WTC11 (cell line): ENCODE data around the gene NANOG. TPM values are rescaled to one million over a fixed set of nuclear protein-coding genes. Genes with fewer than 3 reads are reported as not detected.

ENCODE experiments used
- ATAC-seq: fragments of 200-7000 bp; cut with Tn5 transposase; 2 replicates; pipeline ENCODE4 v1.10.0; 2021; ENCODE audit warnings: mild to moderate bottlenecking, moderate library complexity
- CTCF ChIA-PET: fragments of 300-600 bp; sonication (Branson Sonifier 250); formaldehyde crosslinking; loops from one replicate; lab custom pipeline; 2021; ENCODE audit warnings: antibody characterized with exemption; lab: Charles Lee
- POLR2A ChIA-PET: fragments of 350-600 bp; sonication (Branson Sonifier 250); formaldehyde crosslinking; loops from one replicate; lab custom pipeline; 2021; ENCODE audit warnings: antibody characterized with exemption; lab: Charles Lee
- DNase-seq: peaks from one replicate; pipeline ENCODE4 v3.0.0; 2021; ENCODE audit warnings: low spot score
- H3K27ac Mint-ChIP-seq: 2 replicates; pipeline ENCODE4 v1.8.0; 2021; ENCODE audit warnings: mixed read lengths
- H3K27me3 Mint-ChIP-seq: 2 replicates; pipeline ENCODE4 v1.8.0; 2021; ENCODE audit warnings: low read depth, mild to moderate bottlenecking, moderate library complexity, mixed read lengths
- H3K36me3 Mint-ChIP-seq: 2 replicates; pipeline ENCODE4 v1.8.0; 2021; ENCODE audit warnings: mixed read lengths
- H3K4me1 Mint-ChIP-seq: 2 replicates; pipeline ENCODE4 v1.8.0; 2022; ENCODE audit warnings: mixed read lengths
- H3K4me3 Mint-ChIP-seq: 2 replicates; pipeline ENCODE4 v1.8.0; 2021; ENCODE audit warnings: mild to moderate bottlenecking, moderate library complexity, mixed read lengths
- H3K9me3 Mint-ChIP-seq: 2 replicates; pipeline ENCODE4 v1.8.0; 2021; ENCODE audit warnings: mixed read lengths
- ATF6 ChIP-seq: sonication (generic); formaldehyde crosslinking; IDR thresholded peaks from 2 replicates; pipeline ENCODE4 v1.8.1; 2023; ENCODE audit warnings: mild to moderate bottlenecking, missing genetic modification reagents
- IRF2 ChIP-seq: sonication (generic); formaldehyde crosslinking; IDR thresholded peaks from 2 replicates; pipeline ENCODE4 v1.8.0; 2022; ENCODE audit warnings: low read depth, missing genetic modification reagents, borderline replicate concordance
- JAZF1 ChIP-seq: fragments of 250-450 bp; sonication (Bioruptor Pico); IDR thresholded peaks from 2 replicates; pipeline ENCODE4 v1.9.0; 2021; ENCODE audit warnings: moderate library complexity, mild to moderate bottlenecking, inconsistent platforms
- KAT7 ChIP-seq: sonication (generic); formaldehyde crosslinking; IDR thresholded peaks from 2 replicates; pipeline ENCODE4 v1.8.1; 2023; ENCODE audit warnings: missing genetic modification reagents, mild to moderate bottlenecking, borderline replicate concordance
- MLX ChIP-seq: sonication (generic); formaldehyde crosslinking; IDR thresholded peaks from 2 replicates; pipeline ENCODE4 v1.8.1; 2023; ENCODE audit warnings: mild to moderate bottlenecking, missing genetic modification reagents, moderate library complexity
- NR1H2 ChIP-seq: sonication (generic); formaldehyde crosslinking; IDR thresholded peaks from 2 replicates; pipeline ENCODE4 v1.9.0; 2021; ENCODE audit warnings: mild to moderate bottlenecking, moderate library complexity, missing genetic modification reagents
- NR2C2 ChIP-seq: sonication (generic); formaldehyde crosslinking; IDR thresholded peaks from 2 replicates; pipeline ENCODE4 v1.8.0; 2022; ENCODE audit warnings: mild to moderate bottlenecking, missing genetic modification reagents
- NR3C1 ChIP-seq: sonication (generic); formaldehyde crosslinking; conservative IDR thresholded peaks from 2 replicates; pipeline ENCODE4 v1.8.1; 2023; ENCODE audit warnings: low read depth, mild to moderate bottlenecking, missing genetic modification reagents
- PREB ChIP-seq: sonication (generic); formaldehyde crosslinking; IDR thresholded peaks from 2 replicates; pipeline ENCODE4 v1.8.1; 2022; ENCODE audit warnings: mild to moderate bottlenecking, missing genetic modification reagents, moderate library complexity, borderline replicate concordance
- RORB ChIP-seq: fragments of 250-450 bp; sonication (Bioruptor Pico); IDR thresholded peaks from 2 replicates; pipeline ENCODE4 v1.9.0; 2021; ENCODE audit warnings: mild to moderate bottlenecking
- SMAD3 ChIP-seq: sonication (generic); formaldehyde crosslinking; IDR thresholded peaks from 2 replicates; pipeline ENCODE4 v1.8.0; 2022; ENCODE audit warnings: missing genetic modification reagents, mild to moderate bottlenecking, borderline replicate concordance
- SMAD4 ChIP-seq: sonication (generic); formaldehyde crosslinking; IDR thresholded peaks from 2 replicates; pipeline ENCODE4 v1.8.0; 2022; ENCODE audit warnings: mild to moderate bottlenecking, missing genetic modification reagents
- SP1 ChIP-seq: sonication (generic); formaldehyde crosslinking; conservative IDR thresholded peaks from 2 replicates; pipeline ENCODE4 v1.8.1; 2022; ENCODE audit warnings: missing genetic modification reagents
- STAT6 ChIP-seq: sonication (generic); formaldehyde crosslinking; conservative IDR thresholded peaks from 2 replicates; pipeline ENCODE4 v1.8.1; 2023; ENCODE audit warnings: mild to moderate bottlenecking, low read depth, missing genetic modification reagents, moderate library complexity
- TEAD4 ChIP-seq: sonication (generic); formaldehyde crosslinking; IDR thresholded peaks from 2 replicates; pipeline ENCODE4 v1.8.0; 2022; ENCODE audit warnings: mild to moderate bottlenecking, missing genetic modification reagents
- ZBTB21 ChIP-seq: sonication (generic); formaldehyde crosslinking; IDR thresholded peaks from 2 replicates; pipeline ENCODE4 v1.8.1; 2023; ENCODE audit warnings: mild to moderate bottlenecking, missing genetic modification reagents, borderline replicate concordance
- ZNF121 ChIP-seq: sonication (generic); formaldehyde crosslinking; IDR thresholded peaks from 2 replicates; pipeline ENCODE4 v1.8.0; 2023; ENCODE audit warnings: missing genetic modification reagents
- ZNF138 ChIP-seq: sonication (generic); formaldehyde crosslinking; conservative IDR thresholded peaks from 2 replicates; pipeline ENCODE4 v1.8.1; 2022; ENCODE audit warnings: mild to moderate bottlenecking, moderate library complexity, missing genetic modification reagents
- total RNA-seq: library from RNA; stranded (reverse); gene quantifications from 3 replicates; pipeline ENCODE4 v1.2.3, GENCODE V29; 2021
- TF ChIP-seq, protein P1 (sequence below): sonication (generic); formaldehyde crosslinking; IDR thresholded peaks from 2 replicates; pipeline ENCODE4 v1.8.1; 2023; ENCODE audit warnings: mild to moderate bottlenecking, missing genetic modification reagents, moderate library complexity
- TF ChIP-seq, protein P2 (sequence below): fragments of 250-450 bp; sonication (Bioruptor Pico); IDR thresholded peaks from 2 replicates; pipeline ENCODE4 v1.9.0; 2021; ENCODE audit warnings: mild to moderate bottlenecking, borderline replicate concordance

NANOG gene
- total RNA-seq, 1 experiment from 2014 or later = 387 TPM

GRCh38 chr12:7769999-7770398, 19.2 kb upstream of the NANOG start:
- no peaks in the 10 kb centered on the region for H3K27me3 Mint-ChIP-seq
- DNase-seq (no peak), ATAC-seq (no peak)
- ChIA-PET POLR2A (no interaction called here), CTCF (no interaction called here)
- no peaks in the 10 kb centered on the region for H3K9me3 Mint-ChIP-seq
- TF ChIP-seq PREB (CRISPR knock-in tag) (no peak), ZNF138 (CRISPR knock-in tag) (no peak), RORB (CRISPR knock-in tag) (no peak)
- H3K36me3 Mint-ChIP-seq = no peaks in the 10 kb centered on the region
- H3K4me3 Mint-ChIP-seq = no peak overlapping the region
- peak overlapping the region; percentile 33; the same call in 1 of the 2 replicates for H3K27ac Mint-ChIP-seq
- peaks cover 16% of the 10 kb centered on the region for H3K4me1 Mint-ChIP-seq

DNA sequence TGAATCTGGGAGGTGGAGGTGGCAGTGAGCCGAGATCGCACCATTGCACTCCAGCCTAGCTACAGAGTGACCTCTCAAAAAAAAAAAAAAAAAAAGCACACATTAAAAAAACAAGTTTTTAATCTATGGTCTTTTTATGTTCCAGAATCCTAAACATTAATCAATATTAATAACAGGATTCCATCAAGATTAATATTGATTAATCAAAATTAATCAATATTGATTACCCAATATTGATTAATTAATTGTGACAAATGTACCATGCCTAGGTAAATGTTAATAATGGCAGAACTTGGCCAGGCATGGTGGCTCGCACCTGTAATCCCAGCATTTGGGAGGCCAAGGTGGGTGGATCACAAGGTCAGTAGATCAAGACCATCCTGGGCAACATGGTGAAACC, 7.9 kb upstream of the NANOG start:
- DNase-seq (no peak), ATAC-seq (no peak)
- no peaks in the 10 kb centered on the region for H3K27me3 Mint-ChIP-seq
- H3K36me3 Mint-ChIP-seq = no peaks in the 10 kb centered on the region
- H3K27ac Mint-ChIP-seq = no peak overlapping the region
- H3K4me3 Mint-ChIP-seq = no peak overlapping the region
- peaks cover 5% of the 10 kb centered on the region; the same call in 1 of the 2 replicates for H3K9me3 Mint-ChIP-seq
- TF ChIP-seq NR1H2 (CRISPR knock-in tag) = no peak
- TF ChIP-seq SP1 (CRISPR knock-in tag) = no peak
- no peak for TF ChIP-seq NR3C1 (CRISPR knock-in tag)
- TF ChIP-seq NR2C2 = no peak
- no peak for TF ChIP-seq TEAD4 (CRISPR knock-in tag)
- no peak for TF ChIP-seq KAT7 (CRISPR knock-in tag)
- TF ChIP-seq, protein P1, sequence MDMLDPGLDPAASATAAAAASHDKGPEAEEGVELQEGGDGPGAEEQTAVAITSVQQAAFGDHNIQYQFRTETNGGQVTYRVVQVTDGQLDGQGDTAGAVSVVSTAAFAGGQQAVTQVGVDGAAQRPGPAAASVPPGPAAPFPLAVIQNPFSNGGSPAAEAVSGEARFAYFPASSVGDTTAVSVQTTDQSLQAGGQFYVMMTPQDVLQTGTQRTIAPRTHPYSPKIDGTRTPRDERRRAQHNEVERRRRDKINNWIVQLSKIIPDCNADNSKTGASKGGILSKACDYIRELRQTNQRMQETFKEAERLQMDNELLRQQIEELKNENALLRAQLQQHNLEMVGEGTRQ (CRISPR knock-in tag) = no peak
- no peak for TF ChIP-seq SMAD3 (CRISPR knock-in tag)
- TF ChIP-seq ATF6 (CRISPR knock-in tag) = no peak
- no peak for TF ChIP-seq JAZF1 (CRISPR knock-in tag)
- TF ChIP-seq, protein P2, sequence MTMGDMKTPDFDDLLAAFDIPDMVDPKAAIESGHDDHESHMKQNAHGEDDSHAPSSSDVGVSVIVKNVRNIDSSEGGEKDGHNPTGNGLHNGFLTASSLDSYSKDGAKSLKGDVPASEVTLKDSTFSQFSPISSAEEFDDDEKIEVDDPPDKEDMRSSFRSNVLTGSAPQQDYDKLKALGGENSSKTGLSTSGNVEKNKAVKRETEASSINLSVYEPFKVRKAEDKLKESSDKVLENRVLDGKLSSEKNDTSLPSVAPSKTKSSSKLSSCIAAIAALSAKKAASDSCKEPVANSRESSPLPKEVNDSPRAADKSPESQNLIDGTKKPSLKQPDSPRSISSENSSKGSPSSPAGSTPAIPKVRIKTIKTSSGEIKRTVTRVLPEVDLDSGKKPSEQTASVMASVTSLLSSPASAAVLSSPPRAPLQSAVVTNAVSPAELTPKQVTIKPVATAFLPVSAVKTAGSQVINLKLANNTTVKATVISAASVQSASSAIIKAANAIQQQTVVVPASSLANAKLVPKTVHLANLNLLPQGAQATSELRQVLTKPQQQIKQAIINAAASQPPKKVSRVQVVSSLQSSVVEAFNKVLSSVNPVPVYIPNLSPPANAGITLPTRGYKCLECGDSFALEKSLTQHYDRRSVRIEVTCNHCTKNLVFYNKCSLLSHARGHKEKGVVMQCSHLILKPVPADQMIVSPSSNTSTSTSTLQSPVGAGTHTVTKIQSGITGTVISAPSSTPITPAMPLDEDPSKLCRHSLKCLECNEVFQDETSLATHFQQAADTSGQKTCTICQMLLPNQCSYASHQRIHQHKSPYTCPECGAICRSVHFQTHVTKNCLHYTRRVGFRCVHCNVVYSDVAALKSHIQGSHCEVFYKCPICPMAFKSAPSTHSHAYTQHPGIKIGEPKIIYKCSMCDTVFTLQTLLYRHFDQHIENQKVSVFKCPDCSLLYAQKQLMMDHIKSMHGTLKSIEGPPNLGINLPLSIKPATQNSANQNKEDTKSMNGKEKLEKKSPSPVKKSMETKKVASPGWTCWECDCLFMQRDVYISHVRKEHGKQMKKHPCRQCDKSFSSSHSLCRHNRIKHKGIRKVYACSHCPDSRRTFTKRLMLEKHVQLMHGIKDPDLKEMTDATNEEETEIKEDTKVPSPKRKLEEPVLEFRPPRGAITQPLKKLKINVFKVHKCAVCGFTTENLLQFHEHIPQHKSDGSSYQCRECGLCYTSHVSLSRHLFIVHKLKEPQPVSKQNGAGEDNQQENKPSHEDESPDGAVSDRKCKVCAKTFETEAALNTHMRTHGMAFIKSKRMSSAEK (CRISPR knock-in tag) = no peak
- no peak for TF ChIP-seq STAT6 (CRISPR knock-in tag)
- TF ChIP-seq ZBTB21 = no peak
- no peak for TF ChIP-seq ZNF121 (CRISPR knock-in tag)
- TF ChIP-seq MLX (CRISPR knock-in tag) = no peak
- TF ChIP-seq IRF2 (CRISPR knock-in tag) = no peak
- TF ChIP-seq SMAD4 = no peak
- POLR2A ChIA-PET = no interaction called here
- peaks cover 22% of the 10 kb centered on the region for H3K4me1 Mint-ChIP-seq
- CTCF ChIA-PET = no interaction called here
